GM18873 (cell line): Measurements from ENCODE around the gene HTT.

Source experiments
- ATAC-seq: cut with Tn5 transposase; IDR thresholded peaks from one replicate; pipeline ENCODE4 v1.9.1; 2021; ENCODE audit warnings: mild to moderate bottlenecking, moderate library complexity, moderate number of reproducible peaks; ENCODE audit not compliant: unreplicated experiment, low FRiP score

Gene HTT

DNA sequence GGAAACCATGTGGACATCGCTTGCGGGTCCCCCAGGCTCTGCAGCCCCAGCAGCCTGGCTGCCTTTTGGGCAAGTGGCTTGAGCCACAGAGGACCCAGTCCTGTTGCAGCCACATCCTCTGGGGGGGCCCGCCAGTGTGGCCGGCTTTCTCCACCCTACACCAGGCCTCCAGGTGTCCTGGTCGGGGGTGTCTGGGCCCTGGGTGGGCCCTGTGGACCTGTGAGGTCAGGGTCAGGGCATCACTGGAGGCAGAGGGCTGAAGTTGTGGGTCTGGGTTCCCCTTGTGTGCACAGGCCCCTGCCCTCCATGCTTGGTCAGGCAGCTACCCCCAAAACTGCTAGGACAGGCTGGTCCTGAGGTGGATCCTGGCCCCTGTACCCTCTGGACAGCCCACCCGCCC is 171.2 kb downstream of the HTT start:
- no peak for ATAC-seq

DNA sequence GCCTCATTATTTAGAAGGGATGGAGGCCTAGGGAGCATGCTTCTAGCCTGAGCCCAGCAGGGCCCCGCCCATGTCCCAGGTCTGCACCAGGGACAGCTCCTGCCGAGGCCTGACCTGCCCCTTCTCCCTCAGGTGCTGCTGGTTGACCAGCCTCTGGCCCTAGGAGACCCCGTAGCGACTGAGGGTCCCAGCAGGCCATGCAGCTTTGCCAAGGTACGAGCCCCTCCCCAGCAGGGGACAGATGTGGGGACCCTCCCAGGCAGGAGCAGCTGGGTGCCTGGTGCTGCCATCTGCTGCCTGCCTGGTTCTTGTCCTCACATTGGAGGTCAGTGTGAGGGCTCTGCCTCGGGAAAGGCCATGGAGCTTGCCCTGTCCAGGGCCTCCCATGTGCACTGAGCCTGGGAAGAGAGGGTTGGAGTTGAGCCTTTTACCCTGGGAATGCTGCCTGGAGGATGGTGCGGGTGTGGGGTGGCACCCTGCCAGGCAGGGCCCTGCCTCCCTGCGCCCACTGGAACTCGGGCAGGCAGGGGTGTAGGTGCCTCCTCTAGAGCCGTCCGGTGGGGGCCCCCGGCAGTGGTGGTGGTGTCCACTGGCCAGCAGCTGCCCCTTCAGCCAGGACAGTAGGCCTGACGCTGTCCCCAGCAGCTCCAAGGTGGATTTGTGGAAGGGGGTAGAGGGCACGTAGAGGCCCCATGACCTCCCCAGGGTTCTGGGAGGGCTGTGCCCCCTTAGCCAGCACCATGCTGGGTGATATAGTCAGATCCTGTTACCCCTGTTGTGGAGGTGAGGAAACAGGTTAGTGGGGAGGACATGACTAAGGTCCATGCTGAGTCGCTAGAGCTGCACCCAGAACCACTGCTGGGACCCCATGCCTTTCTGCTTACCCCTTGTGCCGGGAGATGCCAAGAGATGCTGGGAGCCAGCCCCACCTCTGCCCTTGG is 172.2 kb downstream of the HTT start:
- ATAC-seq, result no peak

DNA sequence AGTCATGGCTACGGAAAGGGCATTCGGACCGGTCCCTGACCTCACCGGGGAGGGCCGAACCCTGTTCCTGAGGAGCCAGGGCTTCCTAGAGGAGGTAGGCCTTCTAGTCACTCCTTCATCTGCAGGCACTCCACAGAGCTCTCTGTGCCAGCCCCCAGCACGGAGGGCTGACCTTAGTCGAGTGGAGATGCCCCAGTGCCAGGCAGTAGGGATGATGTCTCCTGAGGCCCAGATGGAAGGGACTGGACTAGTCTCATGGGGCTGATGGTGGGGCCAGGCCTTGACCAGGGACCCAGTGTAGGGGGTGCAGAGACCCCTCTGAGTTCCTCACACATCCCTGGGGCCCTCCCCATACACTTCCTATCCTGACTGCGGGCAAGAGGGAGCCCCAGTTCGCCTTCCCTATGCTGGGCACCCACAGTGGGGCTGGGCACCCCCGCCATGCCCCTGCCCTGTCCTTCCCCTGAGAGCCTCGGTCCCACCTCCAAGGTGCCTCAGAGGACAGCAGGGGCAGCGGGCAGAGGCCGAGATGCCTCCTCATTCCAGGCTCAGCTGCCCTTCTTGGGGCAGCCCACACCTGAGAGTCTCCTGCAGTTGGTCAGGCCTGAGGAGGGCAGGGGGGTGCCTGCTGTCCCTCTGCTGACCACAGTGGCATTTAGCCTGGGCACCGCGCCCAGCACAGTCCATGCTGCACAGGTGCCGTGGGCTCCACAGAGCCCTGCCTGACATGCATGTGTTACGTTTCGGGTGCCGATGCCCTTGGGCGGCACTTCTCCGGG is 173.1 kb downstream of the HTT start:
- ATAC-seq, result no peak

DNA sequence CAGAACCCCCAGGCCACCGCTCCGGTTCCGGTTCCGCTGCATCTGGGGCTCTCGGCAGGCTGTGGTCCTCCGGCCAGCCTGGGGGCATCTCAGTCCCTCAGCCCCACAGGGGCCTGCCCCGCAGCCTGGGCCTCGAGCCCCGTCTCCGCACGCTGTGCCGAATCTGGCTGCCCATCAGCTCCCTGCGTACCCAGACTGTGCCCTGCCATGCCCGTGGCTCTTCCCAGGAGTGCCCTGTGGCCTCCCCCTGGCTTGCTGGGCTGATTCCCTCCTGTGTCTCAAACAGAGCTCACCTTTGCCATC is 173.6 kb downstream of the HTT start:
- no peak for ATAC-seq

DNA sequence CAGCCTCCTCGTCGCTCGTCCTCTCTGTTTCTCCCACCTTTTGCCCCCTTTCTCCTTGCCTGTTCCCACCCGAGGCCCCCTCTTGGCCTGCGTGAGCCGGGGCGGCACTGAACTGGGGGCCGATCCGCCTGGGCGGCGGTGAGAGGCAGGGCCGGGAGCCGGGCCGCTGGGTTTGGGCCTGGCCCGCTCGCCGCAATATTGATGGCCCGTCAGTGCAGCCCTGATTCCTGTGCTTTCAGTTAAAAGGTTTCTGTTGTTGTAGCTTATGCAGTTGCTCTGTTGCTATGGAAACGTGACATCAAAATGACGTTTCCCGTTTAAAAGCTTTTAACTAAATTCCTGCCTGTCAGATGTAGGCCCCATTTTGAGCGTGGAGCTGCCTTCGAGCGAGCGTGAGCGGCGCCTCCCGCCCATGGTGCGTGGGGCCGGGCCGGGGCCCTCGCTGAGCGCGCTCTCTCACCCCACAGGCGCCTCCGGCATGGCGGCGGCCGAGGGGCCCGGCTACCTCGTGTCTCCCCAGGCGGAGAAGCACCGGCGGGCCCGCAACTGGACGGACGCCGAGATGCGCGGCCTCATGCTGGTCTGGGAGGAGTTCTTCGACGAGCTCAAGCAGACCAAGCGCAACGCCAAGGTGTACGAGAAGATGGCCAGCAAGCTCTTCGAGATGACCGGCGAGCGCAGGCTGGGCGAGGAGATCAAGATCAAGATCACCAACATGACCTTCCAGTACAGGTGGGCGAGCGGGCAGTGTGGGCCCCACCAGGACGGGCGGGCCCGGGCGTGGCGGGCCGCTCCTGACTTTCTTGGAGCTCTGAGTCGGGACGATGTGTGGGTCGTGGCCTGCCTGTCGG is 174.6 kb downstream of the HTT start, which contains the start of gene MSANTD1:
Gene MSANTD1 (plus strand): TSS at position 349 of the 851 bp plus-strand sequence. CDS start 64 bp downstream, at position 413.
- ATAC-seq, result no peak

DNA sequence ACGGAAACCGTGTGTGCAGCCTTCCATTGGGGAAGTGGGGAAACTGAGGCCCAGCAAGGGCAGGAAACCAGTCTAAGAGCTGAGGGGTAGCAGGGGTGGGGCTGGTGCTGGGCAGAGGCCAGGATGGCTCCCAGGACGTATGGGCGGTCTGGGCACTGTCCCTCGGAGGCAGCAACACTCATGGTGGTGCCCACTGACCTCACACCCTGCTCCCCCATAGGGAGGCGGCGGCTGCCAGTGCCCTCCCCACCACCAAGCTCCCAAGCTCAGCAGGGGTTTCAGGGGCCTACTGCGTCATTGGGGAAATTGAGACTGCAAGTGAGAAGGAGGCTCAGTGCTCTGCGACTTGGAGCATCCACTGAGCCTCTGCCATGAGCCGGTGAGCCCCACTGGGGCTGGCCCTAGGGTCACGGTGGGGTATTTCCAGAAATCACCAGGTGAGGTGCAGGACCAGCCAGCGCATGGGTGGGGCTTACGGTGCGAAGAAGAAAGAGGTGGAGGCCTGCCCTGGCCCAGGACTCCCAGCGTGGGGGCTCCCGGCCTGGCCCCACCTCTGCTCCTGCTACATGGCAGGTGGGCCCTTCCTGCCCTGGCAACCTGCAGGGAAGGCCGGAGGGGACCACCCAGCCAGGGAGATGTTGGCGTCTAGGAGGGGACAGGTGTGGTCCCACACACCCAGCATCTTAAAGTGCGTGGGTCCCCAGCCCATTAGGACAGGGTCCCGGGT is 175.4 kb downstream of the HTT start:
- ATAC-seq, result no peak

DNA sequence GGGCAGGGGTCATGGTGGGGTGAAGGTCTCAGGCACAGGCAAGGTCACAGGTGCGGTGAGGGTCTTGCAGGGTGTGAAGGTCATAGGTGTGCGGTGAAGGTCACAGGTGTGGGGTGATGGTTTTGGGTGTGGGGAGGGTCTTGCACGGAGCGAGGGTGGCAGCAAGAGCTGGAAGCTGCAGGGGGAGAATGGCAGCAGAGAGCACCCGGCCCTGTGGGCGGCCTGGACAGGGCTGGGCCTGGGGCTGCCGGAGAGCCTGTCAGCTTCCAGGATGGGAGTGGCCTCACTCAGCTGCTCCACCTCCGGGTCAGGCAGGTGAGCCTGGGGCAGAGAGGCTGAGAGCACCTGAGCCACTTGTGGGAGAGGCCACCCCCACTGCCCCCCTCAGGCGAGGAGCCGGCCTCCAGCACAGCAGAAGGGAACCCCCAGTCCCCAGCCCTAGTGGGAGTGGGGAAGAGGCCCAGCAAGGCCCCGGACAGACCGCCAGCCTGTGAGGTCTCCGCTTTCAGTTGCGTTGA is 176.0 kb downstream of the HTT start:
- ATAC-seq, result no peak

DNA sequence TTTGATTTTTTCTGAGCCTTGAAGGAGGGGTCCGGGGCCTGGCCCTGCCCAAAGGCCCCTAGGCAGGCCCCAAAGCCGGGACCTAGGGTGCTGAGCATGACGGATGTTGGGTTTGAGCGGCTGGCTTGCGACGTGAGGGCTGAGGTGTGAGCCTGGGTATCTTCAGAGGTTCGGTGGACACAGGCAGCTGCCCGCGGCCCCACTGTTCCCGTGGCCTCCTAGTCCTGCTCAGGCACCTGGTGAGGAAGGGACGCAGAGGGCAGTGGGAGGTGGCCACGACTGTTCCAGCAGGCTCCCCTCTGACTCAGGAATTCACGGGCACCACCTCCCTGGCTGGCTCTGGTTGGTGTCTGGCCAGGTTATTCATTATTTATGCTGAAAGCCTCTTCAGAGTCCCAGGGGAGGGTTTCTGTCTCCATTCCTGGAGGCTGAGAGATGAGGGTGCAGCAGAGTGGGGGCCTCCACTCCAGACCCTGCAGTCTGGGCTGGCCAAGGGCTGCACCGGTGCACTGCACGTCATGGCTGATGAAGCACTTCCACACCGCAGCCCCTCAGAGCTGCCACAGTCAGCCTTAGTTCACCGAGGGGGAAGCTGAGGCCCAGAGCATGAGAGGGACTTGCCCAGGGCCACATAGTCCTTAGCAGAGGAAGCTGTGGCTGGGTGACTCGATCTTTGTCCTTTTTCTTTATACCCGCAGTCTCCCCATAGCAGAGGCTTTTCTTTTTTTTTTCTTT is 176.6 kb downstream of the HTT start:
- no peak for ATAC-seq

DNA sequence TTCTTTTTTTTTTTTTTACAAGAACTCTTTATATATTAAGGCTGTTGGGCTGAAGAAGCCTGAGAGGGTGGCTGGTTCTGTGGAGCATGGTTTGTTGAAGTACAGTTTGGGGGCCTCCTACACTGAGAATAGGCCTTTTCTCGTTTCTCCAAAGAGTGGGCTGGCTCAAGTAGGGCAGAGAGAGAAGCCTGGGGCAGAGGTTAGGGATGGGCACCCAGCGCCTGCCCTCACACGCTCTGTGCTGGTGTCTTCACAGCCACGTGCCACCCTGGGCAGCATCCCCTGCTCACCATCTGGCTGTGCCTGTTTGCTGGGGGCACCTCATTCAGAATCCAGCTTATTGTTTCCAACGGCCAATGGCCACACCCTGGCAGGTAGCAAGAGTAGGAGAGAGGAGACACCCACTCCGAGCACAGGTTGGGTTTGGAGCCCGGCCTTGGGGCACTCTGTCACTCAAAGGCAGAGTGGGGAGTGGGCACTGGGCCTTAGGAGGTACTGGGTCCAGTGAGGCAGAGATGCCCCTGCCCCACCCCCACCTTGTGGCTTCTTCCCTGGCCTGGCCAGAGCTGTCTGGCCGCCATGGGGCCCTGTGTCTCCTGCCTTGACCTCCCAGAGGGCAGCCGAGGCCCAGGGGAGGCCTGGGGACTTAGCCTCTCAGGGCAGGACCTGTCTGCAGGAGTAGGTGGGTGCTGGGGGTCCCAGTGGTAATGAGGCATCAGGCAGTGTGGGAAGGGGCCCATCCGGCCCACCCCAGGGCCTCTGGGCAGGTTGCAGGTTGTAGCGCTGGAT is 177.4 kb downstream of the HTT start:
- no peak for ATAC-seq

DNA sequence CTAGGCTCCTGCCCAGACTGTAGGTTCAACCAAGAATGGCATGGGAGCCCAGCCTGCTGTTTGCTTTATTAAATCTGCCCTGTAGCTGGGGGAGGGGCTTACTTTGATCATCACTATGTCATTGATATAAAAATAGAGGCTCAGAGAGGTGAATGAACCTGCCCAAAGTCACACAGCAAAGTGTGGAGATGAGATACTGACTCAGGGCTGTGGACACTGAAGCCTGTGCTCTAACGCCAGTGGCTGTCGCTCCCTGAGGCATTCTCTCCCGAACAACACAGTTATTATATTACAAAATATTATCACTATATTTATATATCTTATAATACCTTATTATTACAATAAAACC is 178.0 kb downstream of the HTT start:
- ATAC-seq, result no peak

DNA sequence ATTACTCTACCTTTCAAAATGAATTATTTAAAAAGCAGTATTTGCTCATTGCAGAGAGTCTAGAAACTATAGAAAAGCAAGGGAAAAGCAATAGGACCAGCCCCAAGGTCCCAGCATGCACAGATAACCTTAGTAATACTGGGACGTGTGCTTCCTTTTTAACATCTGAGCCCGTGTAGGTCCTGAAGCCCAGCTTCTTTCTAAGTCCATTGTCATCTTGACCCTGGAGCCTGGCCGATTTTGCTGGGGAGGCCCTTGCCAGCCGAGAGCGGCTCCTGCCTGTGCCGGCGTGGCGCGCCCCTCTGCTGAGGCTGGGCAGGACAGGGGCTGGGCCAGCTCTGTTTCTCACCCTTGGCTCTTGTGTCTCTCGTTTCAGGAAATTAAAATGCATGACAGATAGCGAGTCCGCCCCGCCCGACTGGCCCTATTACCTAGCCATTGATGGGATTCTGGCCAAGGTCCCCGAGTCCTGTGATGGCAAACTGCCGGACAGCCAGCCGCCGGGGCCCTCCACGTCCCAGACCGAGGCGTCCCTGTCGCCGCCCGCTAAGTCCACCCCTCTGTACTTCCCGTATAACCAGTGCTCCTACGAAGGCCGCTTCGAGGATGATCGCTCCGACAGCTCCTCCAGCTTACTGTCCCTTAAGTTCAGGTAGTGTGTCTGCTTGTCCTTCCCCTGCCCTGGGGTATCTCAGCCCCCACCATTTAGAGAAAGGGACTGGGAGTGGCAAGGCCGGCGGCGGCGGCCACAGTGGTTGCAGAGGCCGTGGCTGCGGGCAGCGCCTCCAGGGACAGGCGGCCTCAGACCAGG is 178.6 kb downstream of the HTT start:
- ATAC-seq, result no peak

DNA sequence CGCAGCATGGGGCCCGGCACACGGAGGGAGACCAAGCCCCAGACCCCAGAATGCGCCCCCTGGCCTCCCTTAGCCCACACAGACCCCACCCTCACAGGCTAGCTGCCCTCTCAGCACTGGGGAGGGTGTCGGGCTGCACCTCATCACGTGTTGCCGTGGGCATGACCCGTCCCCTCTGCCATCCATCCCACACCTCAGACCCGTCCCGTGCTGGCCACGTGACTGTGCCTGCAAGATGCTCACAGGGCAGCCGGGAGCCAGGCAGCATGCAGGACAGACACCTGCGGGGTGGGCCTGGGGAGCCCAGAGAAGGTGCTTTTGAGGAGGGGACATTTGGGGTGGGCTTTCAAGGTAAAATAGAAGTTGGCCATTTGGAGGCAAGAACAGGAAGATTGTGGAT is 179.3 kb downstream of the HTT start:
- no peak for ATAC-seq

DNA sequence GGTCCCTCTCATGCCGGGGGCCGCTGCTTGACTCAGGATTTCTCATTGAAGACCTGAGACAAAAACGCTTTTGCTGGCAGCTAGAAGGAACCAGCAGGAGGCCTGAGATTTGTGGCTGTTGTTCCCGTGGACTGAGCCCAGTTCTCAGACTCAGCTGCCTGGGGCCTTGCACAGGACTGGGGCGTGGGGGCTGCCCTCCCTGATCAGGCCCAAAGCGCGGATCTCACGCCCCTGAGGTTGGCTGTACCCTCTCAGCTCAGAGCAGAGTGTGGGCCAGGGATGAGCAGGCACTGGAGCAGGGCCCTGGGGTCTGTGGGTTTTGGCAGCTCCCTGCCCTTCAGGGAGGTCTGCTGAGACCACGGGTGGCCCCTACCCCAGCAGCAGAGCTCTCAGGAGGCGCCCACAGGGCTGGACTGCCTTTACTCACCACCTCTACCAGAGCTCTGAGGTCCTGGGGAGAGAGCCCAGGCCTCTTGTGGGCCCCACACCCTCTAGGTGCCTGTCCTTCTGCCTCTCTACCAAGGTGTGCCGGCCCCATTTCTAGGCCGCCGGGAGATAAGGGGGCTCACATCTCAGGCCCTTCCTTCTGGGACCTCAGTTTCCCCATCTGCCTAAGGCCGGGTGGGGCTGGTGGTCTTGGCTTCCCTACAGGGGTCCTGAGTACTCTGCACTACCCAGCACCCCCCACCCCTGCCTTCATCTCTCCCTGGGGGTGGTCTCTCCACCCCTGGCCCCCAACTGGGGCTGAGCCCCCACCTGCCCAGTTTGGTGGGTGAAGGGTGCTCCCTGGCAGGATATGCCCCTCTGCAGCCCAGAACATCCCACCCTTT is 180.0 kb downstream of the HTT start:
- ATAC-seq, result no peak

DNA sequence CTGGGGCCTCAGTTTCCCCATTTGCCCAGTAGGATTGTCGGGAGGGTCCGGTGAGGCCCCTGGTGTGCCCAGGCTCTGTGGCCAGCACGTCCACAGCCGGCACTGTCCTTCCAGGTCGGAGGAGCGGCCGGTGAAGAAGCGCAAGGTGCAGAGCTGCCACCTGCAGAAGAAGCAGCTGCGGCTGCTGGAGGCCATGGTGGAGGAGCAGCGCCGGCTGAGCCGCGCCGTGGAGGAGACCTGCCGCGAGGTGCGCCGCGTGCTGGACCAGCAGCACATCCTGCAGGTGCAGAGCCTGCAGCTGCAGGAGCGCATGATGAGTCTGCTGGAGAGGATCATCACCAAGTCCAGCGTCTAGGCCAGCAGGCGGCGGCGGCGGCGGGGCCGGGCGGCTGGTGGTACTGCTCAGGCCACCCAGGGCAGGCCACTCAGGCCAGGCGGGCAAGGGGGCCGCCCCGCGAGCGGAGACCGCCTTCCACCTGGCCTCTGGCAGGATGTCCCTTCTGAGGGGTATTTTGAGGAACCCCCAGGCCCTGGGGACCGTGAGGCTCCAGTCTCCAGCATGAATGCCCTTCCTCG is 181.2 kb downstream of the HTT start:
- no peak for ATAC-seq

DNA sequence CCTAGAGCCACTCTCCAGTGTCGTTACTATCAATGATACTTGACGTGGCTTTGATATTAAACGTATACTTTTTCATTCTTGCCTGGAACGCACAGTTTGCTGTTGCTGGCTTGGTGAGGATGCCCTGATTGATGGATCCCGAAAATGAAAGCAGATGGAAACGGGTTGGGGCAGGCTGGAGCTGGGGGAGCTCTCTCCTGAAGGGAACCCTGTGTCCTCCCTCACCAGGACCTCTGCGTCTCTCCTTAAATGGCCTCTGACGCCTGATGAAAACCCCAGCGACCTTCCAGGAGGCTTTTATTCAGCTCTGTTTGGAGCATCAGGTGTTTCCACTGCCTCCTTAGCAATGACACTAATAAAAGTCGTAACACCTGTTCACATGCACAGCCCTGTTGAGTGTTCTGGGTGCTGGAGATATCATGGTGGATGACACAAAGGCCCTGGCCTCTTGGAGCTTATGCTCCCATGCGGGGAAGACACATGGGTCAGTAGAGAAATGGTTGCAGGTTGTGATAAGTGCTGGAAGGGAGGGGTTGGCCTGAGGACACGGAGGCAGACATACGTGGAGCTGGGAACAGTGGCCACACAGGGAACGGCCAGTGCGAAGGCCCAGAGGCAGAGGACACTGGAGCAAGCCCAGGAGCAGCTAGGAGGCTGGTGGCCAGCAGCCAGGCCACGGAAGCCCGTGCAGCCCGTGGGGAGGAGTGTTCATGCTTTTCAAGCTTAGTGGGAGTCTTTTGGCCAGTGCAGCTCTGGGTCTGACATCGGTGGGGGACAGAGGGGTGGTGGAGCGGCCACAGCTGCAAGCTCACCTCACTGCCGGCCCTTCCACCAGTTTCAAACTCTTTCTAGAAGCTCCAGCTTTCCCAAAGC is 182.0 kb downstream of the HTT start:
- no peak for ATAC-seq

DNA sequence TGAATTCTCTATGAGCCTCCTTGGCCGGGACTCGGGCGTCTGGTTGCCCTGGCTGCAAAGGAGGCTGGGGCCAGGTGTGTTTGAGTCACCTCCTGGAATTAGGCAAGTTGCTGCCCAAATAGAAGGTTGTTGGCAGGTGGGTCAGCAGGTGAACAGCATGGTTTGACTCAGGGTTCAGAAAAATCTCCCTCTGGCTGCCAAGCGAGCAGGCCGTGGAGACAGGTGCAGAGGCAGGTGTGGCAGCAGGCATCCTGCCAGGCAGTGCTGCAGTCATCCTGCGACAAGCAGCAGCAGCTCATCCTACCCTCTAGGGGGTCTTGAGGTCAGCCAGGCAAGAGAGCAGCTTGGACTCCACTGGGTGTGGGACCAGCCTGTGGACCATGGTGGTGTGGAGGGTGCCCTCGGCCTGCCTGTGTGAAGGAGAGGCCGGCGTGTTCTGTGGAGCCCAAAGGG is 182.6 kb downstream of the HTT start:
- ATAC-seq, result no peak
